Activated T-cell treated with anti-CD3 and anti-CD28 coated beads, Interleukin-2, amount 50 U/mL, for 1 hour (primary cell): ENCODE results near the gene SYTL3.
"Not testable (repeated sequence)": the region's sequence is repeated elsewhere in the genome, so short reads cannot be mapped to it uniquely, and the experiment has no call there.

Experiments used
- DNase-seq: peaks from one replicate; pipeline ENCODE4 v3.0.0-alpha.2; 2020

SYTL3 gene, protein sequence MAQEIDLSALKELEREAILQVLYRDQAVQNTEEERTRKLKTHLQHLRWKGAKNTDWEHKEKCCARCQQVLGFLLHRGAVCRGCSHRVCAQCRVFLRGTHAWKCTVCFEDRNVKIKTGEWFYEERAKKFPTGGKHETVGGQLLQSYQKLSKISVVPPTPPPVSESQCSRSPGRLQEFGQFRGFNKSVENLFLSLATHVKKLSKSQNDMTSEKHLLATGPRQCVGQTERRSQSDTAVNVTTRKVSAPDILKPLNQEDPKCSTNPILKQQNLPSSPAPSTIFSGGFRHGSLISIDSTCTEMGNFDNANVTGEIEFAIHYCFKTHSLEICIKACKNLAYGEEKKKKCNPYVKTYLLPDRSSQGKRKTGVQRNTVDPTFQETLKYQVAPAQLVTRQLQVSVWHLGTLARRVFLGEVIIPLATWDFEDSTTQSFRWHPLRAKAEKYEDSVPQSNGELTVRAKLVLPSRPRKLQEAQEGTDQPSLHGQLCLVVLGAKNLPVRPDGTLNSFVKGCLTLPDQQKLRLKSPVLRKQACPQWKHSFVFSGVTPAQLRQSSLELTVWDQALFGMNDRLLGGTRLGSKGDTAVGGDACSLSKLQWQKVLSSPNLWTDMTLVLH

DNA sequence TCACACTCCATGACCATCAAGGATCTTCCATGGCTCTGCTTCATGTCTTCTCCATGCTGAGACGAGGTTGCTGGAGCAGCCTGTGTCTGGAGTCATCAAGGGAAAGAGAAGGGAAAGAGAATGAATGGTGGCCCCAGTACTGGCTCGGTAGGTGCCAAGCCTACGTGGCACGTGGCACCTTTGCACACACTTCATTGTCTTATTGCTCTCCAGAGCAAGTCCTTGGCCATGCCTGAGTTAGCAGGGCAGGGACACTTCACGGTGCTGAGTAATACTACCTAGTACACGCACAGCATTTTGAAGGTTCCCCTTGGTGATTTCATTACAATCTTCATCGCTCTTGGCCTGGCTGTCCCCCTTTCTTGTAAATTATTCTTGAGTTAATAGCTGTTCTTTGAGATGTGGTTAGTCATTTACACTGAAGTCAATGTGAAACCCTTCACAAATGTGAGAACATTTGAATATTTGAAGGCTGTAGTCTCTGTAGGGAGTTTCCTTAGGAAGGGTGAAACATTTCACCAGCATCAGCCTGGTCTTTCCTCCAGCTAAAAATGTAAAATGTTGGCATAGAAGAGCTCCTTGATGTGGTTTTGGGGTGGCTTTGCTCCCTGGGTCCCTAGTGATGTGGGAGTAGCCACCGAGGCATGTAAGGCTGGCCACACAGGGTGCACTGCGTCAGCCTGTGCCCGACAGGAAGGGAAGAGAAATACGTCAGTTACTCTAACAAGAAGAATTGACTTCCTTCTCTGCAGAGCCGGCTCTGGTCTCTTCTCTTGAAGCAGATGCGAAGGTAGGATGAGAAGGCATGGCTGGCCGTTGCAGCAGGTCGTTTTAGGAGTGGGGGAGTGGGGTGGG is at the start of gene SYTL3:
Gene SYTL3, plus strand, starts transcription at position 766 of the 855 bp plus-strand sequence. CDS start 13,215 bp downstream, outside the sequence.
- peak; percentile 79 for DNase-seq

DNA sequence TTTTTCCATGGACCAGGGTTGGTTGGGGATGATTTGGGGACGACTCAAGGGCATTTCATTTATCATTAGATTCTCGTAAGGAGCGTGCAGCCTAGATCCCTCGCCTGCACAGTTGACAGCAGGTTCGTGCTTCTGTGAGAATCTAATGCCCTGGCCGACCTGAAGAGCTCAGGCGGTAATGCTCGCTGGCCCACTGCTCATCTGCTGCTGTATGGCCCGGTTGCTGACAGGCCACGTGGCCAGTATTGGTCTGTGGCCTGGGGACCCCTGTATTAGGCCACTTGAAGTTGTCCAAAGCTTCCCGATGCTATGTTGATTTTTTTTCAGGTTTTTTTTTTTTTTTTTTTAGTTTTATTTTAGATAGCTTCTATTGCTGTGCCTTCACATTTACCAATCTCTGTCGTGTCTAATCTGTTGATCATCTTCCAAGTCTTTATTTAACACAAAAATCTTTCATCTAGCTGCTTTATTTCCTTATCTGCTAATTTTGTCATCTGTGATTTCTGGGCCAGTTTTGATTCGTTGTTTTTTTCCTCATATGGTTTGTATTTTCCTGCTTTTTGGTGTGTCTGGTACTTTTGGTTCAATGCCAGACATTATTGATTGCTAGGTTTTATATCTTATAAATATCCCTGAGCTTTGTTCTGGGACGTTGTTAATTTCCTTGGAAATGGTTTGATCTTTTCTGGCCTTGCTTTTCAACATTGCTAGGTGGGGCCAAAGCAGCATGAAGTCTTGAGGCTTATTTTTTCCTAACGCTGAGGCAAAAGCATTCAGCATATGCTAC is 46.4 kb upstream of the SYTL3 start:
- DNase-seq: no peak

DNA sequence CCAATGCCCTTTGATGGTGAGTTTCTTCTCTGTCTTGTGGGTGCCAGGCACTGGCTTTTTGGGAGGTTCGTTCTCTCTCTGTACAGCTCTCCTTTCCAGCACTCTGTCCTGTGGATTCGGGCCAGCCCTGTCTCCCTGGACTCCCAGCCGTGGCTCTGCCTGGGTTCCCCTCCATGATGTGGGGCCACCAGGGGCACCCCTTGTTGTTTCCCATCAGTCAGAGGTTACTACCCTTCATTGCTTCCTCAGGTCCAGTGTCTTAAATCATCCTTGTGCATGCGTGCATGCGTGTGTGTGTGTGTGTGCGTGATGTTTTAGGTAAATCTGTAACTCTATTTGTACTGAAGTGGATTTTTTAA is 45.8 kb upstream of the SYTL3 start:
- DNase-seq: no peak

DNA sequence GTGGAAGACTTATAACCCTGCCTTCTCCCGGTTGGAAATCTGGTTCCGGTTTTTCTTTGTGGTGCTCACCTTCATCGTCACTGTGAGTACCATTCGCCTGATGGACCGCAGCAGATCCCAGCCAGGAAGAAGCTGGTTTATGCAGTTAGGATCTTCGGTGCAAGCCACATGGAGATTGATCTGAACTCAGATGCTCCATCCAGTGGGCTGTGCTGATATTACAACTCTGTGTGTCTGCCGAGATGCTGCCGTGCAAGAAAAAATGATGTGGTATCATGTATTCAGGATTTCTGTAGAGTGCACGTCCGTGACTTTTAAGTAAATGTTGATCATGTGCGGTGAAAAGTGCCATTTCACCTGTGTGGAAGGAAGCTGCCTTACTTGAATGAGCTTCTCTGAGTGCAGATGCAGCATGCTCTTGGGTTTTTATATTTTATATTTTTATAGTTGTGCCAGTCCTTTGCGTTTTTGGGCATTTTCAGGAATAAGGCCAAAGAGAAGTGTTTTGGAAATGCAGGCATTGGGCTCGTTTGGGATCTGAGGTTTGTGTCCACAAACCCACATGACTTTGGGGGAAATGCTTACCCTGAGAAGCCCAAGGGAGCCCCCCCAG is 44.5 kb upstream of the SYTL3 start:
- DNase-seq: peak; percentile 56

DNA sequence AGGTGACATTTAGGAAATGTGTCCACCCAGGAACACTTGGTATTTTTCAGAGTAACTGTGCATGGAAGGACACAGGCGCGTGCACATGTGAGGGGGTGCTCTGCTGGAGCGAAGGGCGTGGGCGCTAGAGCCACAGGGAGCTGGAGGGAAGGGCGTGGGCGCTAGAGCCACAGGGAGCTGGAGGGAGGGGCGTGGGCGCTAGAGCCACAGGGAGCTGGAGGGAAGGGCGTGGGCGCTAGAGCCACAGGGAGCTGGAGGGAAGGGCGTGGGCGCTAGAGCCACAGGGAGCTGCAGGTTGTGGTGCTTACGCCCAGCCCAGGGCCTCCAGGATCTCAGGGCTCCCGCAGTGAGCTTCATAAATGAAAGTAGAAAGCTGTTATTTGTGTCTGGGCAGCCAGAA is 43.8 kb upstream of the SYTL3 start:
- DNase-seq: not testable (repeated sequence)

DNA sequence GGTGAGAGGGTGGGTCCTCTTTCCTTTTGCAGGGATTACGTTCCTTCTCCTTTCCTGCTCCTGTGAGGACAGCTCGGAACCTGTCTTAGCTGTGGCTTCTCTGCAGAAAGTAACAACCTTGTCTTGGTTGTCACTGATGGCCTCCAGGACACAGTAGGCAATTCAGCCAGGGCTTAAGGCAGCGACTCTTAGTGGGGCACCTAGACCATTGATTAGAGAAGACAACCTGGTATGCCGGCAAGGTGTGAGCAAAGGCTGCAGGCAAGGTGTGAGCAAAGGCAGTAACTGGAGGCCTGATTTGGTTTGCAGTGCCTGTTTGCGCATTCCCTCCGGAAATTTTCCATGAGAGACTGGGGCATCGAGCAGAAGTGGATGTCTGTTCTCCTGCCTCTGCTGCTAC is 42.9 kb upstream of the SYTL3 start:
- DNase-seq: no peak

DNA sequence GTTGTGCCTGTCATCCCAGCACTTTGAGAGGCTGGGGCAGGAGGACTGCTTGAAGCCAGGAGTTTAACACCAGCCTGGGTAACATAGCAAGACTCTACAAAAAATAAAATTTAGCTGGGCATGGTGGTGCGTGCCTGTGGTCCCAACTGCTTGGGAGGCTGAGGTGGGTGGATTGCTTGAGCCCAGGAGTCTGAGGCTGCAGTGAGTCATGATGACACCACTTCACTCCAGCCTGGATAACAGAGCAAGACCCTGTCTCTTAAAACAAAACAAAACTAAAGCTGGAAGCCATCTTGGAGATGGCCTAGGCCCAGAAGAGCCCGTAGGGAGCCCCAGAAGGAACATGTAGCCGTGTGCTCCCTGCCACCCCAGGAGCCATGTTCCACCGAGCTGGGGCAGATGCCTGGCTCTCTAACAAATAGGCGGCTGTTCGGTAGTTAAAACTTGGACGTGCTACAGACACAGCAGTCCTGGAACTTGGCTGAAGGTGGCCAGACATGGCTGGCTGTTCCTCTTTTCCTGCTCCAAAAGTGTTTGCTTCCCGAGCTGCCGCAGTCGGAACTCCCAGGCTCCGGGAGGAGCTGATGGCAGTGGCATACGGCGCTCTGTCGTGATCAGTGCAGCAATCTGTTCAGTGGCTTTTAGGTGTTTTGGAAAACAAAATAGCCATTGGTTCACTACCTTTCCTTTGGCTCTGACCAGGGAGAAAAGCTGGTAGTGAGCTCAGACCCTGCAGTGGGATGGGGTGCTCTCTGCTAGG is 42.3 kb upstream of the SYTL3 start:
- DNase-seq: no peak

DNA sequence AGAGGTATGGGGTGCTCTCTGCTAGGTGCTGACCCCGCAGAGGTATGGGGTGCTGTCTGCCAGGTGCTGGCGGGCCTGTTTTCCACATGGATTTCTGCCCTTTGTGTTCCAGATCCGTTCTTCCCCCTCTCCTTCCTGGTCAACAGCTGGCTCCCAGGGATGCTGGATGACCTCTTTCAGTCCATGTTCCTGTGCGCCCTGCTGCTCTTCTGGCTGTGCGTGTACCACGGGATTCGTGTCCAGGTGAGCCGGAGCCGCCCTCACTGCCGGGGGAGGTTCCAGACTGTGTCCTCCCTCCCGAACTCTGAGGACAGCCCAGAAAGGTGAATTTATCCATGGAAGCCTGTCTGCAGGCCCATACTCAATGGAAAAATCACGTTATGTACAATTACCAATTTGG is 41.6 kb upstream of the SYTL3 start:
- DNase-seq: no peak

DNA sequence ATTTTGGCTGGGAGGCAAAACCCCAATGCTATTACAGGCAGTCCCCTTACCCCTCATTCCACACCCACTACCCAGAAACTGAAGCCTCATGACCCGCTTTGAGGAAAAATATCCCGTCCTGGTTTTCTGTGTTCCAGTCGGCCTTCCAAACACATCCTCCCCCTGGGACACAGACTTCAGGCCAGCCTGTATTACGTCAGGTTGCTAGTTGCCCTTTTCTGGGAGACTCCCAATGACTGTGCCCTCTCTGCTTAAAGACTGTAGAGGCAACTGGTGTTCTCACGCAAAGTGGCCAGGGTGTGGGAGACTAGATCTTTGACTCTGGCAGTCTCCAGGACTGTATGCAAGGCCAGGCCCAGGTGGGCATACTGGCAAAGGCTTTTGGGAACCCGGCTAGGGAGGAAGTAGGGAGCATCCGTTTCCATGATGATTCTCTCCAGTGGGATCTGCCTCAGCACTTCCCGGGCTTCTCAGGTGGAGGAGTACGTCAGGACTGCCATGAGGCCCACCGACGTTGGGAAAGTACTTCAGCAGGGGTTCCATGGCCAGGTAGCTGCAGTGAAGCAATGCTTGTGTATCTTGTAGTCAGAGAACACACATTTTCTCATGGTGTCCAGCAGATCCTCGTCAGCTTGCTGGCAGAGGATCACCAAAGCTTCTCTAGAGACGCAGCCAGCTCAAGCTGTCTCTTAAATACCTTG is 40.2 kb upstream of the SYTL3 start:
- DNase-seq: no peak

DNA sequence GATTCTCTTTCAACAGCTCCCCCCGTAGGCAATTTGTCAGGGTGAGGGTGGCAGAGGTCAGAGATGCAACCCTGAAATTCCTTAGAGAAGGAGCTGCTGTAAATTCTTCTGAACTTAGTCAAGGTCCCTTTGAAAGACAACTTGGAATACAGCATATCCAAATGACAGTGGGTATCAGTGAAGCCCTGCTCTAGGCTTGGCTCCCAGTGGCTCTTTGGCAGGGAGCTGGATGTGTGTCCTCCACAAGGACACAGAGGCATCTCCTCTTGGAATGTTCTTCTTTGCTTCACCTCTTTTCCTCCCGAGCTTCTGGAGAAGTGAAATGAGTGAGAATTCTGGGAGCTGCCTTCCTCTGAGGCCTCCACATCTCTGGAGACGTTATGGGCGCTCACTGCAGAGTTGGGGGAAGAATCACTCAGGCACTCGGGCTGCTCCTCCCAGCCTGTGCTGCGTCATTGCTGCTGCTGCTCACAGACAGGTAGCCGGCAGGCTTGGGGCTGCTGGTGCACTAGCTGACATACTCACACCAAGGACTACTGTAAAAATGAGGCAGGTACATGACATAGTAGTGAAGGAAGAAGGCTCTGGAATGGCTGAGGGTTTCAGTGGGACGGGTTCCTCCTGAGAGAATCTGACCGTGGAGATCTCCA is 39.4 kb upstream of the SYTL3 start:
- DNase-seq: no peak

DNA sequence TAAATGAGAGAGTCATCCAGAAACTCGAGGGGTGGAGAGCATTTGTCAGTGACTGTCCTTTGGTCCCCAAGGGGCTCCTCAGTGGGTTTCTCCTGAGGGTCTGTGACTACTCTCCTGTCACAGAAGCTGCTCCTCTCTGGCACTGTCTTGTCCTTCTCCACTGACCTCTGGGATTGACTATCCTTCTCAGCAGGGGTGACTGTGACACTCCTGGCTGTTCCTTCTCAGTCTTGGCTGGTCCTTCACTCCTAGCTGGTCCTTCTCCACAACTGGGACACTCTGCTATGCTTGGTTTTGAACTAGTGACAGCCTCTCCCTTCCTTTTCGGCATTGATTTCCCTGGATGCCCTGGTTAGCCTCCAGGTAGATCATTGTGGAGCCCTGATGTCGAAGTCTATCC is 38.8 kb upstream of the SYTL3 start:
- no peak for DNase-seq

DNA sequence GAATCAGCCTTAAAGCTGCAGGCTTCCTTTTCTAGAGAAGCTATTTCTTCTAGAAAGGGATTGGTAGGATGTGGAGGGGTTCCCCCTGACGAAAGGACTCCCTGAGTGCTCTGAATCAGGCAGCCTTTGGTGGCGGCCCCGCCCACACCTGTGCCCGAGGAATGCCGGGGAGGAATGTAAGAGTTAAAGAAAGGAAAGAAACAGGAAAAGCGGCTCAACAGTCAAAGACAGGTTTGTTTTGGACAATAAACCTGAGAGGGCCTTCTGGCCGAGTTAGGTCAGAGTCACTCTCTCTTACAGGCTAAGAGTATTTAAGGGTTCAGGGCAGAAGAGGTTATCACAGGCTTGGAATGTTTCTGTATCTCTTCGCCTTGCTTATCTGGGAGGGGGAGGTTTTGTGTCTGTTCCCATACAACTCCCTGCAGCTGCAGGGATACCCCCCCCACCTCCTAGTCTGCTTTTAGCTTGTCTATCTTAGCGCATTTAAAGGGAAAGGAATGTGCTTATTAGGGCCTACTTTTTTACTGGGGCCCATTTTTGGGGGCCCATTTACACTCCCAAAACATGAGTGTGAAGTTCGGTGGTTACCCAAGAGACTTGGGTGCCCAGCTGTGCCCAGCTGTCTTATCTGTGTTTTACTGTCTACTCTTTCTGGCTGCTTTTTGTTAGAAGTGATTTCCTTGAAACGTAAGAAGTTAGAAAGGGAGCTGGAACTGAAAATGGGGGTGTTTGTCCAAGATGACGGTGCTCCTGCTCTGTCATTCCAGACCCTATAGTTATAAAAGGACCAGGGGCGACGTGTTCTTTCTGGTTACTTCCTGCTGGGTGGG is 38.1 kb upstream of the SYTL3 start:
- DNase-seq: no peak

DNA sequence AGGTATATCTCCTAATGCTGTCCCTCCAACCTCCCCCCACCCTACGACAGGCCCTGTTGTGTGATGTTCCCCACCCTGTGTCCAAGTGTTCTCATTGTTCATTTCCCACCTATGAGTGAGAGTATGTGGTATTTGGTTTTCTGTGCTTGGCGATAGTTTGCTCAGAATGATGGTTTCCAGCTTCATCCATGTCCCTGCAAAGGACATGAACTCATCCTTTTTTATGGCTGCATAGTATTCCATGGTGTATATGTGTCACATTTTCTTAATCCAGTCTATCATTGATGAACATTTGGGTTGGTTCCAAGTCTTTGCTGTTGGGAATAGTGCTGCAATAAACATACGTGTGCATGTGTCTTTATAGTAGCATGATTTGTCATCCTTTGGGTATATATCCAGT is 35.2 kb upstream of the SYTL3 start:
- DNase-seq: not testable (repeated sequence)

DNA sequence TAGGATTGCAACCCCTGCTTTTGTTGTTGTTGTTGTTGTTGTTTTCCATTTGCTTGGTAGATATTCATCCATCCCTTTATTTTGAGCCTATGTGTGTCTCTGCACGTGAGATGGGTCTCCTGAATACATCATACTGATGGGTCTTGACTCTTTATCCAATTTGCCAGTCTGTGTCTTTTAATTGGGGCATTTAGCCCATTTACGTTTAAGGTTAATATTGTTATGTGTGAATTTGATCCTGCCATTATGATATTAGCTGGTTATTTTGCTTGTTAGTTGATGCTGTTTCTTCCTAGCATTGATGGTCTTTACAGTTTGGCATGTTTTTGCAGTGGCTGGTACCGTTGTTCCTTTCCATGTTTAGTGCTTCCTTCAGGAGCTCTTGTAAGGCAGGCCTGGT is 31.6 kb upstream of the SYTL3 start:
- DNase-seq: not testable (repeated sequence)

DNA sequence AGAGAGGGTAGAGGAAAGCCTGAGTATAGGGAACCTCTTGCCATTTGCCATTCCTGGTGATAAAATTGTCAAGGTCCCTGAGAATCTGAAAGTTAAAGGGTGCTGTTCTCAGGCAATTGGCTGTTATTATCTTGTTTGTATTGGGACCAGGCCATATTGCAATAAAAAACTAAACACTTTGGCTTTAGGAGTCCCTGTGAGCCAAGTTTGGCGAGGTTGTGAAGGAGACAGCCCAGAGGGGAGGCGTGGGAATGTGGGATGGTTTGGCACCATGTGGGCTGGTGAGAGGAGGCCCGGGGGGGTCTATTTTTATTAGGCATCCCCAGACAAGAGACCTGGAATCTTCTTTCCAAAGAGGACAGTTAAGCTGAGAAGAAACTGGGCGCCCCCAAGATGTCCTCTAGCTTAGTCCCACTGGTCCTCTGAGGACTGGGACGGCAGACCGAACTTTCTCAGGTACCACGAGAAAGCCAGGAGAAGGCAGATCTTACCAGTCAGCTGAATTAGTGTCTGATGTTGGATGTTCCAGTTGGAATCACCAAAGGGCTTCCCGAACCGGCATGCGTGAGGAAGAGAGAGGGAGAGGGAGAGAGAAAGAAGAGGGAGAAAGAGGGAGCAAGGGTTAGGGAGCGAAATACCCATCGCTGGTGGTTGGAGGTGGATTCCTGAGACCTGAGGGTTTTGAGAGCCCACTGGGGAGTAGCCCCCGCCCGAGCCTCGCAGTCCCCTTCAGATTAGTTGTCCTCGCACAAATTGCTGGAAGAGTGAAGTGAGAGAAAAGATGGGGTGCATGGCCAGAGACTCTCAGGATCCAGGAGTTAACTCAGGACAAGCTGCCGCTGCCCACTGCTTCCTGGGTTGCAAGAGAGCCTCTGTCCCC is 29.7 kb upstream of the SYTL3 start:
- no peak for DNase-seq

DNA sequence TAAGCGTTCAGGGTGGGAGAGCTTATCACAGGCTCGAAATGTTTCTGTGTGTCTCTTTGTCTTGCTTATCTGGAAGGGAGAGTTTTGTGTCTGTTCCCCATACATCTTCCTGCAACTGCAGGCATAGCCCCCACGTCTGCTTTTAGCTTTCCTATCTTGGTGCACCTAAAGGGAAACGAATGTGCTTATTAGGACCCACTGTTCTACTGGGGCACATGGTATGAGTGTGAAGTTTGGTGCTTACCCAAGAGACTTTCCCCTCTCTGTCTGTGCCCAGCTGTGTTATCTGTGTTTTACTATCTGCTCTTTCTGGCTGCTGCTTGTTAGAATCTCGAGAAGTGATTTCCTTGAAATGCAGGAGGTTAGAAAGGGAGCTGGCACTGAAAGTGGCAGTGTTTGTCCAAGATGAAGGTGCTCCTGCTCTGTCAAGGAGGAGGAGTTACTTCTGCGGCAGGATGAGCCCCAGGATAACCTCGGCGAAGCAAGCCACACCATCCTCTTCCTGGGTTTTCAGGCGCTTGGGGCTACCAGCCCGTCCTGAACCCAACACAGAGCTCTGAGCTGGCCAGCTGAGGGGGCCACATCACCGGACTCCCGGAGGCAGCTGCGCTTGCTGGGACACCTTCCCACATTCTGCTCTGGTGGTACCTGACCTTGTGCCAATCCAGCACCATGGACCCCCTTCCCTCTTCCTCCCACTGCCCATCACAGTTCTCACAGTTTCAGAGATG is 28.7 kb upstream of the SYTL3 start:
- peak; percentile 5 for DNase-seq

DNA sequence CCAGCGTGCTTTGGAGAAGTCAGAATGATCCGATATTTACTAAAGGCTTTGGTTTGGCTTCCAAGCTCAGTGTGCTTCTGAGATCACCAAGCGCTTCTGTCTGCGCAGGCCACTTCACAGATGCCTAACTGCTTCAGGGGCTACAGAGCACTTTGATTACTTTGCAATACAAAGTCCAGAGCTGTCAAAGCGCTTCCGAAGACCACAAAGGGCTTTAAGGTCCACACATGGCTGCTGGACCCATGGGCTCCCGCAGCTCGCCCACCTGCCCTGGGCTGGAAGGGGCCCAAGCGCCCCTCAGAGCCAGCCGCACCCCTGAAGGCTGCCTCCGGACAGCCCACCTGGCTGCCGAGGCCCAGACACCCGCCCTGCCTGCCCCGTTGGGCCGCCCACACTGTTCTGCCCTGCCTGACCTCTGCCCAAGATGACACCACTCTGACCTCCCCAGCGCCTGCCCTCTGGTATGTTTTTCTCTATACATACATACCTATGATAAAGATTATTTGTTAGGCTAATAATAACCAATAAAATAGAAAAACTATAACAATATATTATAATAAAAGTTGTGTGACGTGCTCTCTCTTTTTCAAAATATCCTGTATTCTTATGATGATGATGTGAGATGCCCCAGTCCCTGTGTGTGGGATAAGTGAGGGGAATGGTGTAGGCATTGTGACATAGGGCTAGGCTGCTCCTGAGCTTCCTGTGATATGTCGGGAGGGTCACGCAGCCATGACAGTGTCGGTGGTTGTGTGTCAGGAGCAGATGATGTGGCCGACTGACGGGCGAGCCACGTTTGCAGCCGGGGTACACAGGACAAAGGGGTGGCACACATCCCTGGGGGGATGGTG is 27.9 kb upstream of the SYTL3 start:
- peak; percentile 10 for DNase-seq
